HG03342 (cell line): ENCODE data around the gene ADAM29.
"Not testable (repeated sequence)": the region's sequence is repeated elsewhere in the genome, so short reads cannot be mapped to it uniquely, and the experiment has no call there.

ENCODE experiments used
- ATAC-seq: cut with Tn5 transposase; IDR thresholded peaks from one replicate; pipeline ENCODE4 v1.9.1; 2021; ENCODE audit warnings: mild to moderate bottlenecking, moderate library complexity; ENCODE audit not compliant: unreplicated experiment

ADAM29 gene

GRCh38 chr4:174918058-174918457 is at the start of gene ADAM29:
Gene ADAM29, plus strand, starts transcription at chr4:174918358. Its CDS starts 57,168 bp downstream, at chr4:174975526.
- no peak for ATAC-seq

GRCh38 chr4:174869339-174869738 is 48.8 kb upstream of the ADAM29 start:
- ATAC-seq = no peak

- ATAC-seq = no peak
These were observed 47.8 kb upstream of the ADAM29 start for GRCh38 chr4:174870311-174870710.

GRCh38 chr4:174871407-174871806 is 46.8 kb upstream of the ADAM29 start:
- ATAC-seq = no peak

- not testable (repeated sequence) for ATAC-seq
These were observed 45.0 kb upstream of the ADAM29 start for GRCh38 chr4:174873146-174873545.

GRCh38 chr4:174873931-174874330 is 44.2 kb upstream of the ADAM29 start:
- ATAC-seq = peak; percentile 60

- no peak for ATAC-seq
These were observed 43.3 kb upstream of the ADAM29 start for GRCh38 chr4:174874898-174875297.

GRCh38 chr4:174880001-174880400 is 38.2 kb upstream of the ADAM29 start:
- ATAC-seq = no peak

GRCh38 chr4:174882317-174882992 is 35.7 kb upstream of the ADAM29 start:
- ATAC-seq = no peak

GRCh38 chr4:174907508-174907907 is 10.7 kb upstream of the ADAM29 start:
- ATAC-seq = no peak

GRCh38 chr4:174910271-174910670 is 7.9 kb upstream of the ADAM29 start:
- no peak for ATAC-seq

- no peak for ATAC-seq
These were observed 5.1 kb upstream of the ADAM29 start for GRCh38 chr4:174912919-174913543.

GRCh38 chr4:174919886-174920423 is 1.8 kb downstream of the ADAM29 start:
- no peak for ATAC-seq

- no peak for ATAC-seq
These were observed 8.8 kb downstream of the ADAM29 start for GRCh38 chr4:174926958-174927357.

- ATAC-seq = no peak
These were observed 10.0 kb downstream of the ADAM29 start for GRCh38 chr4:174928174-174928573.

GRCh38 chr4:174928575-174929253 is 10.6 kb downstream of the ADAM29 start:
- ATAC-seq = no peak

- ATAC-seq = no peak
These were observed 11.2 kb downstream of the ADAM29 start for GRCh38 chr4:174929346-174929745.

GRCh38 chr4:174930895-174931294 is 12.7 kb downstream of the ADAM29 start:
- ATAC-seq = no peak

GRCh38 chr4:174933083-174933482 is 14.9 kb downstream of the ADAM29 start:
- no peak for ATAC-seq

- no peak for ATAC-seq
These were observed 16.2 kb downstream of the ADAM29 start for GRCh38 chr4:174934360-174934759.

- no peak for ATAC-seq
These were observed 17.4 kb downstream of the ADAM29 start for GRCh38 chr4:174935607-174936006.

GRCh38 chr4:174940002-174940401 is 21.8 kb downstream of the ADAM29 start:
- ATAC-seq = no peak
